Fibroblast of lung (primary cell): ENCODE measurements around the gene RAPGEF5. TPM values are rescaled to one million over a fixed set of nuclear protein-coding genes. Genes with fewer than 3 reads are reported as not detected.

Experiments
- DNase-seq, 2 donors: peaks; one replicate each; pipeline versions ENCODE4 v3.0.0 to v3.0.0-alpha.2; 2010; ENCODE audit warnings: low read depth in 2 of 2
- H2AFZ ChIP-seq: 2 replicates; pipeline ENCODE4 v1.5.1; 2012; ENCODE audit warnings: low read length, control low read depth, inconsistent platforms
- H3K27ac ChIP-seq: 2 replicates; pipeline ENCODE4 v1.5.1; 2011; ENCODE audit warnings: low read length, control low read depth; ENCODE audit not compliant: insufficient read depth
- H3K27me3 ChIP-seq: 2 replicates; pipeline ENCODE4 v1.5.1; 2011; ENCODE audit warnings: mild to moderate bottlenecking, low read length; ENCODE audit not compliant: control insufficient read depth, insufficient read depth
- H3K36me3 ChIP-seq: 2 replicates; pipeline ENCODE4 v1.5.1; 2011; ENCODE audit warnings: low read length; ENCODE audit not compliant: control insufficient read depth, insufficient read depth
- H3K4me1 ChIP-seq: 2 replicates; pipeline ENCODE4 v1.5.1; 2011; ENCODE audit warnings: low read length; ENCODE audit not compliant: control insufficient read depth, insufficient read depth; ENCODE audit errors: extremely low read depth
- H3K4me2 ChIP-seq: 2 replicates; pipeline ENCODE4 v1.5.1; 2011; ENCODE audit warnings: low read length, control low read depth; ENCODE audit not compliant: insufficient read depth; ENCODE audit errors: extremely low read depth
- H3K4me3 ChIP-seq, 4 experiments: fragments of 200-600 bp in 1 of 4; sonication (generic) in 1 of 4; replicated peaks in 1 of 4; 2 replicates each; pipeline ENCODE4 v1.5.1; 2011 to 2016; ENCODE audit warnings: low read length in 4 of 4, low read depth in 3 of 4, mild to moderate bottlenecking in 3 of 4, control low read depth in 2 of 4, inconsistent platforms in 1 of 4, mixed read lengths in 1 of 4; ENCODE audit not compliant: insufficient read depth in 1 of 4; ENCODE audit errors: control extremely low read depth in 1 of 4
- H3K79me2 ChIP-seq: 2 replicates; pipeline ENCODE4 v1.5.1; 2012; ENCODE audit warnings: mild to moderate bottlenecking, low read length, inconsistent platforms; ENCODE audit not compliant: control insufficient read depth, insufficient read depth
- H3K9ac ChIP-seq: 2 replicates; pipeline ENCODE4 v1.5.1; 2011; ENCODE audit warnings: mild to moderate bottlenecking, low read length, control low read depth; ENCODE audit not compliant: insufficient read depth
- H3K9me3 ChIP-seq: 2 replicates; pipeline ENCODE4 v1.5.1; 2012; ENCODE audit warnings: low read depth, low read length; ENCODE audit not compliant: control insufficient read depth, insufficient read depth
- H4K20me1 ChIP-seq: 2 replicates; pipeline ENCODE4 v1.5.1; 2011; ENCODE audit warnings: low read length; ENCODE audit not compliant: control insufficient read depth, insufficient read depth; ENCODE audit errors: extremely low read depth
- EZH2 ChIP-seq: IDR thresholded peaks from 2 replicates; pipeline ENCODE4 v1.5.1; 2012; ENCODE audit warnings: low read length, control low read depth, mild to moderate bottlenecking; ENCODE audit errors: missing control alignments
- polyA plus RNA-seq, 2 donors: library from polyadenylated mRNA; depleted of rRNA in 1 of 2; stranded (reverse) in 1 of 2; unstranded in 1 of 2; fragments of >200 nt; gene quantifications; 2 replicates each; pipeline ENCODE4 v1.2.1, GENCODE V29; 2011 to 2012; ENCODE audit warnings: missing spikeins in 1 of 2
- total RNA-seq: library from RNA; depleted of rRNA; stranded (reverse); fragments of >200 nt; gene quantifications from 2 replicates; pipeline ENCODE4 v1.2.1, GENCODE V29; 2014
- TF ChIP-seq, protein P1 (sequence below), 2 donors: IDR thresholded peaks in 1 of 2; conservative IDR thresholded peaks in 1 of 2; 1 replicate in 1 of 2; 2 replicates in 1 of 2; pipeline ENCODE4 v1.5.1; 2011 to 2012; ENCODE audit warnings: low read length in 2 of 2, control low read depth in 1 of 2, inconsistent platforms in 1 of 2, low read depth in 1 of 2, mild to moderate bottlenecking in 1 of 2

The RAPGEF5 gene
- total and polyA plus RNA-seq, 2 donors (not counting 1 experiment from before 2014, with no cell fraction given) = 1.4 to 1.5 TPM

DNA sequence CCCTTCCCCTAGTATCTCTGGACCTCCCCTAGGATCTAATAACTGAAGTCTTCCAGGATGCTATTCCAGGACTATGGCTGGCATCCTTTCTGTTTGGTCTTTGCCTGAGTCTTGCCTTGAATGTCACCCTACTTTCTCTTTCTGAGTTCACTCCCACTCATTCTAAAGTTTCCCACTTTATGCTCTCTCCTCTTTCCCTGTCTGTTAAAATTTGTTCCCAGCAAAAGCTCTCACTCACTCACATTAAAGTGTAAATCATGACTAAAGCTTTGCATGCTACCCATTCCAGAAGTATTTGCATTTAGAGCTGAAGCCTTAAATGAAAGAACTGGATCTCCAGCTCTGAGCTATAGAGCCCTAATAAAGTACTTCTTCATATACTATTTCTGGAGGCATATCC, 42.1 kb upstream of the RAPGEF5 start:
- Histone ChIP-seq H3K27ac (no peak overlapping the region), H3K9ac (no peak overlapping the region), H3K9me3 (no peaks in the 10 kb centered on the region), H4K20me1 (no peaks in the 10 kb centered on the region), H3K79me2 (no peaks in the 10 kb centered on the region), H3K27me3 (no peaks in the 10 kb centered on the region), H3K4me2 (no peak overlapping the region), H2AFZ (no peak overlapping the region), H3K36me3 (no peaks in the 10 kb centered on the region), H3K4me1 (no peaks in the 10 kb centered on the region), H3K4me3 (no peak overlapping the region)
- no peak for TF ChIP-seq EZH2
- TF ChIP-seq, protein P1, sequence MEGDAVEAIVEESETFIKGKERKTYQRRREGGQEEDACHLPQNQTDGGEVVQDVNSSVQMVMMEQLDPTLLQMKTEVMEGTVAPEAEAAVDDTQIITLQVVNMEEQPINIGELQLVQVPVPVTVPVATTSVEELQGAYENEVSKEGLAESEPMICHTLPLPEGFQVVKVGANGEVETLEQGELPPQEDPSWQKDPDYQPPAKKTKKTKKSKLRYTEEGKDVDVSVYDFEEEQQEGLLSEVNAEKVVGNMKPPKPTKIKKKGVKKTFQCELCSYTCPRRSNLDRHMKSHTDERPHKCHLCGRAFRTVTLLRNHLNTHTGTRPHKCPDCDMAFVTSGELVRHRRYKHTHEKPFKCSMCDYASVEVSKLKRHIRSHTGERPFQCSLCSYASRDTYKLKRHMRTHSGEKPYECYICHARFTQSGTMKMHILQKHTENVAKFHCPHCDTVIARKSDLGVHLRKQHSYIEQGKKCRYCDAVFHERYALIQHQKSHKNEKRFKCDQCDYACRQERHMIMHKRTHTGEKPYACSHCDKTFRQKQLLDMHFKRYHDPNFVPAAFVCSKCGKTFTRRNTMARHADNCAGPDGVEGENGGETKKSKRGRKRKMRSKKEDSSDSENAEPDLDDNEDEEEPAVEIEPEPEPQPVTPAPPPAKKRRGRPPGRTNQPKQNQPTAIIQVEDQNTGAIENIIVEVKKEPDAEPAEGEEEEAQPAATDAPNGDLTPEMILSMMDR (conservative IDR thresholded peaks at IDR 0.05 in 1 of 2, IDR thresholded peaks at IDR 0.05 in 1 of 2; ENCODE audit: low read depth in 1 of 2, low read length in 2 of 2) = no peak
- DNase-seq = no peak

- H3K27me3 ChIP-seq = no peaks in the 10 kb centered on the region
- H3K4me1 ChIP-seq = no peaks in the 10 kb centered on the region
- H3K79me2 ChIP-seq = no peaks in the 10 kb centered on the region
- H4K20me1 ChIP-seq = no peaks in the 10 kb centered on the region
- H2AFZ ChIP-seq = no peak overlapping the region
- no peak overlapping the region for H3K4me3 ChIP-seq
- no peak overlapping the region for H3K4me2 ChIP-seq
- H3K9ac ChIP-seq = no peak overlapping the region
- DNase-seq = peak; percentile 22 to 66
- TF ChIP-seq EZH2 = no peak
- TF ChIP-seq, protein P1 (conservative IDR thresholded peaks at IDR 0.05 in 1 of 2, IDR thresholded peaks at IDR 0.05 in 1 of 2; ENCODE audit: low read depth in 1 of 2, low read length in 2 of 2) = no peak
- H3K36me3 ChIP-seq = no peaks in the 10 kb centered on the region
- H3K9me3 ChIP-seq = no peaks in the 10 kb centered on the region
- H3K27ac ChIP-seq = no peak overlapping the region
Measured at GRCh38 chr7:22397981-22398380, 41.0 kb upstream of the RAPGEF5 start.

DNA sequence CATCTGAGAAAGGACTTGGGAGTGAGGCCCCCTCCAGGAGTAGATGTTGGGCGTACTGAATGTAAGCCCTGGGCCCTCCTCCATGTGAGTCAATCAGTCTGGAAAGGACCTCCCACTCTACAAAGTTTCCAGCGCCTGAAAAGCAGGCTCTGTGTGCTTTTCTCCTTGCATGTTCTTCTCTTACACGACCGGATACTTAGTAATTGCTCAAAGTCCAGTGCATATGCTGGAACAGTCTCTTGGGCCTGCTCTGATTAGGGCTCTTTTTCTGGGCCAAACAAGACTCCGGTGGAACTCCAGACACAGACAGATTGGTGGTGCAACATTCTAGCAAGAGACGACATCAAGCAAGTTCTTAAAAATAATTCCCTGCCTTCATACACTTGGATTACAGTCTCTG, 38.3 kb upstream of the RAPGEF5 start:
- TF ChIP-seq, protein P1 (conservative IDR thresholded peaks at IDR 0.05 in 1 of 2, IDR thresholded peaks at IDR 0.05 in 1 of 2; ENCODE audit: low read depth in 1 of 2, low read length in 2 of 2) = no peak
- no peak for TF ChIP-seq EZH2
- Histone ChIP-seq H3K36me3 (no peaks in the 10 kb centered on the region), H3K79me2 (no peaks in the 10 kb centered on the region), H3K4me2 (no peak overlapping the region), H4K20me1 (no peaks in the 10 kb centered on the region), H3K9ac (no peak overlapping the region), H2AFZ (no peak overlapping the region), H3K27ac (no peak overlapping the region), H3K4me1 (no peaks in the 10 kb centered on the region), H3K9me3 (no peaks in the 10 kb centered on the region), H3K27me3 (no peaks in the 10 kb centered on the region), H3K4me3 (no peak overlapping the region)
- no peak for DNase-seq
